CD4-positive, alpha-beta T cell treated with Interleukin-4 for 1 hour (primary cell): ENCODE results near the gene FOXO6.

Experiments used
- DNase-seq, 2 donors: peaks; one replicate each; pipeline ENCODE4 v3.0.0-alpha.2; 2020 to 2022

Gene FOXO6

DNA sequence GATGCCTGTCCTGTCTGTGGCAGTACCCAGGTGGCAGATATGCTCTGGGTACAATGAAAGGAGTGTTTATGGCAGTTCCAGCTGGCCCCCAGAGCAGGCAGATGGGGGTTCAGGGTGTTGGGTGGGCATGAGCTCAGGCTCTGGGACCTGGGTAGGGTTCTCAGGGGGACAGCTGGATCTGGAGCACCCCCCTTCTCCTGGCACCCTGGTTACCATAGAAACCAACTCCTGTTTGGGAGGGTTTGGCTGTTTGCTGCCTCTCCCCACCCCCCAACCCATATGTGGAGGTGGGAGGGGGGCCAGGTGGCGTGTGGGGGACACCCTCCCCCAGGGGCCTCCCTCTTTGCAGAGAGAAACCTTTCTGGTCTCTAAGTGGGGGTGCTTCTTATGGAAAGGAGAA is 7.1 kb downstream of the FOXO6 start:
- no peak for DNase-seq

DNA sequence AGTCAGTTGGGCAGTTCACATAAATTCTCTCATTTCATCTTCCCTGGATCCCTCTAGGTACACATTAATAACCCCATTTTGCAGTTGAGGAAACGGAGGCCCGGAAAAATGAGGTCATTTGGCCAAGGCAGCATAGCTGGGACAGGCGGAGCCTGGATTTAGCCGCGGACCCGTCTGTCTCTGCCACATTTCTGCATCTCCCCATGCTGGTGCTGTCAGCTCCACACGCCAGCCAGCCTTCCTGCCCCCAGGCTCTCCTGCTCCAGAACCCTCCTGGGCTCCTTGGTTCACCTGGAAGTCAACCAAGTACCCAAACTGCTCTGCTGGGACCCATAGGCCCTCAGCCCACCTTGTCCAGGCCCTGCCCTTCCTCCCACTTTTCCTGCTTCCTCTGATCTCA is 7.6 kb downstream of the FOXO6 start:
- no peak for DNase-seq

DNA sequence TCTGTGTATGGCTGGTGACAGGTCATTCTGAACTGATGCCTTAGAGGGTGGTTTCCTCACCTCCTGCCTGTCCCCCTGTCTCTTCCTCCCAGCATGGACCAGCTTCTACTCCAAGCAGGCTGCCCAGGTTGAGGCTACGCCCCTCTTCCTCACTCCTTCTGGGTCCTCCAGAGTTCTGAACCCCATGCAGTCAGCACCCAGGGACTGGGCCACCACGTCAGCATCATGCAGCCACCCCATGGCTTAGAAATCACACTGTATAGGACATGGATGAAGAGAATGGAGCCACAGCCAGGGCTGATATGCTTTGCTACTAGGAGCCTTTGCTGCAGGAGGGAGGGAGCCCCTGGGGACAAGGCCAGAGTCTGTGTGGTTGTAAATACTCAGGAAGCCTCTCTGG is 8.3 kb downstream of the FOXO6 start:
- DNase-seq = no peak

- no peak for DNase-seq
These were observed 9.0 kb downstream of the FOXO6 start for GRCh38 chr1:41370225-41370624.

DNA sequence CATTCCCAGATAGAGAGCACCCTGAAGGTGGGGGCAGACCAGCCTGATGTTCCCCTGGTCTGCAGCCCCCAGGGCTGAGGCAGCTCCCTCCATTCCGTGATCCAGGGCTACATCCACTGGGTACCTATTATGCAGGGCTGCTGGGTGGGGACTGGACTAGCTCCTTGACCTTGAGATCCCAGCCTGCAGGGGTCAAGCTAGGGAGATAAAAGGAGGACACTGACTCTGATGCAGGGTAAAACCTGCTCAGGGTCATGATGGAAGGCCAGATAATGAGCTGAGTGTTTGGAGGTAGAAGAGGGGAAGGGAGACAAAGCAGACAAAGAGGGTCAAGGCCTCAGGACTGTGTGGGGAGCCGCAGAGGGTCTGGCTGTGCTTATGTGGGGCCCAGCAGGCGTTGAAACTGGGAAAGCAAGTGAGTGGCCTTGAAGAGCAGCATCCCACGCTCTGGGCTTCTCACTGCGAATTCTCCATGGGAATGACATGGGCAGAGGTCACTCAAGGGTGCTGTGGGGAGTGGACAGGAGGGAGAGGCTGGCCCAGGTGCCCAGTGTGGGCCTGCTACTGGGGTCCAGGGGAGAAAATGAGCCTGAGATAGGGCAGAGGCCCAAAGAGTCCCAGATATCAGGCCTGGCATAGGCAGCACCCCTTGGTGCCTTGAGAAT is 9.7 kb downstream of the FOXO6 start:
- DNase-seq = no peak

GRCh38 chr1:41371630-41372599 is 10.7 kb downstream of the FOXO6 start:
- no peak for DNase-seq

DNA sequence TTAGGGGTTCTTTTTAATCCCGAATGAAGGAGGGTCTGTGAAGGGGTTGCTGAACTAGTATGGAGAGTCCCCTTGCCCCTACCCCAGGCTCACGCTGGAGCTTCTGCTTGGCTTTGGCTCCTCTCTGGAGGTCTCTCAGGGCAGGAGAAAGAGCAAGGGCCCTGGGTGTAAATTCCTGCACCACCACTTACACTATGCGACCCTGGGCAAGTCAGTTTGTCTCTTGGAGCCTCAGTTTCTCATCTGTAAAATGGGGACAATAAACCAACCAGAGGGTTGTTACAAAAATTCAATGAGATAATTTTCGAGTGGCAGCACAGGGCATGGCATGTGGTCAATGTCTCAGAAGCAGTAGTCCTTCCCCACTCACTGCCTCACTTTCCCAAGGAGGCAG is 11.4 kb downstream of the FOXO6 start:
- no peak for DNase-seq

DNA sequence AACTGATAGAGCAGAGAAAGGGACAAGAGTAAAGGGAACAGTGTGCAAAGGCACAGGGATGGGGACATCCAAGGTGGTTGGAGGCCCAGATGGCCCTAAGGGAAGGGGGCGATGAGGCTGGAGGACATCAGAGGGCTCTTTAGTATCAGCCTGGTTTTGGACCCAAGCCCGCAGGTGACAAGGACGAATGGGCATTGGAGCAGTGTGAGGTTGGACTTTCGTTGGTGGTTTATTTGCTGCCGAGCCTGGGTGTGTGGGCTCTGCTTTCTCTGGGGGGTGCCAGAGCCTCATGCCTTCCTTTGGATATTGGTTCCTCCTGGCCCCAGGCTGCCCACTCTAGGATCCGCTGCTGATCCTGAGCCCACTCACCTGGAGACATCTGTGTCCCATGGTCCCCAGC is 12.1 kb downstream of the FOXO6 start:
- DNase-seq = no peak

DNA sequence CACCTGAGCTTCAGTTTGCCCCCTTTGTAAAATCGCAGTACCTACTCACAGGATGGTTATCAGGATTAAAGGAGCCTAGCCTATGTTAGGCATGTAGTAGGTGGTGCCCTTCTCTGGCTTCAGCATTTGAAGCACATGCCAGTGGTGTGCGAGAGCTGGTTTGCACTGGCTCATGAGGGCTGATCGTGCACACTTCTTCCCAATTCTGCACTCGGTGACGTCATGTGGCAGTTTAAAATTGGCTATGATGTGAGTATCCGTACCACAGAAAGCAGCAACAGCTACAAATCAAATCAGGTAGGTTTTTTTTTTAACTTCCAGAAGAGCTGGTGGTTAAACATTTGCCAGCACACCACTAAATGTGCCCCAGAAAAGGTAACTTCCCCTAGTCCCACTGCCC is 13.5 kb downstream of the FOXO6 start:
- no peak for DNase-seq

DNA sequence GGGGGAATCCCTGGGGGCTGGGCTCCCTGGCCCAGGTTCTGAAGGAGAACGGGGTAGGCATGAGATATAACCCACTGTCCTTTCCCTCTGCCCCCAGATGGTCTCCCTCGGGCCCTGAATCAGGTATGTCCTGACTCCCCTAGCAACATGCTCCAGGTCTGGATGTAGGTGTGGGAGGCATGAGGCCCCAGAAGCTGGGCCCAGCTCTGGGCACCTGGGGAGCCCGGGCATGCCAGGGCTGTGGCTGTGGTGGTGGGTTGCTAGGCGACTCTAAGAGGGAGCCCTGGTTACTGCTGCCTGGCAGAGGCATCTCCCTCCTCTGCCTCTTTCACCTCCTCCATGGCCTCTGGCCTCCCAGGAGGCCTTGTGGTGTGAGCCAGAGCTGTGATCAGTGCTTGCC is 16.2 kb downstream of the FOXO6 start:
- no peak for DNase-seq

- DNase-seq = no peak
These were observed 17.0 kb downstream of the FOXO6 start for GRCh38 chr1:41378222-41378621.

- no peak for DNase-seq
These were observed 17.9 kb downstream of the FOXO6 start for GRCh38 chr1:41378999-41379737.

DNA sequence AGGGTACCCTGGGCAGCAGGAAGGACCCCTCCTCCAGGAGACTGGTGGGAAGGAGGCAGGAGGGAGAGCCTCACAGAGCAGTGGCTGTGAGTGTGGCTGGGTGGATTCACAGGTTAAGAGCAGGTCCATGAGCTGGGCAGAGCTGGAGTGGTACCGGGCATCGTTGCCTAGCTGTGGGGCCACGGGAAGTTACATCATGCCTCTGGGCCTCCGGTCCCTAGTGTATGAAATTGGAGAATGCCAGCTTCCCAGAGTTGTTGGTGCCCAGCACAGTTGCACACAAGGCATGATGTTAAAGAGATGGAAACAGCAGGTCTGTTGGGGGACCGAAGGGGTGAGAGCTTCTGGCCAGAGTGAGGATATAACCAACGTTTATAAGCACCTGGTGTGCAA is 18.5 kb downstream of the FOXO6 start:
- DNase-seq = no peak

DNA sequence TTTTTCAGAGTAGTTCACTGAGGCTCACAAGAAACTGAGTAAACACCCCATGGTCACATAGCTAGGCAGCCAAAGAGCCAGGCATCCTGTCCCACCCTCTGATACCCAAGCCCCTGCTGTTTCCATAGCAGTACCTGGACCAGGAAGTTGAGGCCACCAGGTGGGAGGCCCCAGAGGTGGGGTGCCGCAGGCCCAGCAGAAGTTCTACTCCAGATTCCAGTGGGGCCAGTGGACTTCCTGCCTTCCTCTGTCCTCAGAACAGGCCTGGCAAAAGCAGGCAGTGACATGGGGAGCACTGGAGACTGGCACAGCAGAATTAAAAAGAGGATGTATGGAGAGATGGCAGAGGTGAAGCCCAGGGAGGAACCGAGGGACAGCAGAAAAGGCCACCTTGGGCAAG is 19.0 kb downstream of the FOXO6 start:
- DNase-seq = no peak

DNA sequence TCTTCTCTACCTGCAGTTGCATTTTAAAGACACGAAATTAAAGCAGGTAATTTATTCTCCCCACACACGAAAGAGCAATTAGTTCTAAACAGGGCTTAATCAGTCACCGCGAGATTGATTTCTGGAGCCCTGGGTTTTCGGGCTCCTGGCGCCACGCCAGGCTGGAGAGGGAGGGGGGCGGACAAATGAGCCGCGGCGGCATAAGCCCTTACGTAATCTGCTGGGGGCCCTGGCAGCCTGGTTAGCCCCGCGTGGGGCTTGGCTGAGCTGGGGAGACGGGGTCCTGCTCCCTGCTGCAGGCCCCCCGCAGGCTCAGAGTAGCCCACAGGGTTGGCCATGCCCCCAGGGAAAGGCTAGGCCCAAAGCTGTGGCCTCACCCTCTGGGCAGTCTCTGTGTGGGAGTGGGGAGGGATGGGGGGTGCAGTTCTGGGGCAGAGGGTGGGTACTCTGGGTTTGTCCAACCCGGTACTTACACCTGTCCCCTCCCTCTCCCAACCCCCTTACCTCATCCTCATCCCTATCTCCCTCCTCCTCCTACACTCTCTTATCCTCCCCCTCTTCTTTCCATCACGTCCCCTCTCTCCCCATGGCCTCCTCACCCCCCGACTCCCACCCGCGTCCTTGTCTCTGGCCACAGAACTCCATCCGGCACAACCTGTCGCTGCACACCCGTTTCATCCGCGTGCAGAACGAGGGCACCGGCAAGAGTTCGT is 19.9 kb downstream of the FOXO6 start:
- DNase-seq = no peak

DNA sequence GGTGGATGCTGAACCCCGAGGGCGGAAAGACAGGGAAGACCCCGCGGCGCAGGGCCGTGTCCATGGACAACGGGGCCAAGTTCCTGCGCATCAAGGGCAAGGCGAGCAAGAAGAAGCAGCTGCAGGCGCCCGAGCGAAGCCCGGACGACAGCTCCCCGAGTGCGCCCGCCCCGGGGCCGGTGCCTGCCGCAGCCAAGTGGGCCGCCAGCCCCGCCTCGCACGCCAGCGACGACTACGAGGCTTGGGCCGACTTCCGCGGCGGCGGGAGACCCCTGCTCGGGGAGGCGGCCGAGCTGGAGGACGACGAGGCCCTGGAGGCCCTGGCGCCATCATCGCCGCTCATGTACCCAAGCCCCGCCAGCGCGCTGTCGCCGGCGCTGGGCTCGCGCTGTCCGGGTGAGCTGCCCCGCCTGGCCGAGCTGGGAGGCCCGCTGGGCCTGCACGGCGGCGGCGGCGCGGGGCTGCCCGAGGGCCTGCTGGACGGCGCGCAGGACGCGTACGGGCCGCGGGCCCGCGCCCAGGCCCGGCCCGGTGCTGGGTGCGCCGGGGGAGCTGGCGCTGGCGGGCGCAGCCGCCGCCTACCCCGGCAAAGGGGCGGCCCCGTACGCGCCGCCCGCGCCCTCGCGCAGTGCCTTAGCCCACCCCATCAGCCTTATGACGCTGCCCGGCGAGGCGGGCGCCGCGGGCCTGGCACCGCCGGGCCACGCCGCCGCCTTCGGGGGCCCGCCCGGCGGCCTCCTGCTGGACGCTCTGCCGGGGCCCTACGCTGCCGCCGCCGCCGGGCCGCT is 20.7 kb downstream of the FOXO6 start:
- peak in 1 of 2 donors; percentile 38 for DNase-seq

- no peak for DNase-seq
These were observed 21.4 kb downstream of the FOXO6 start for GRCh38 chr1:41382480-41383090.

DNA sequence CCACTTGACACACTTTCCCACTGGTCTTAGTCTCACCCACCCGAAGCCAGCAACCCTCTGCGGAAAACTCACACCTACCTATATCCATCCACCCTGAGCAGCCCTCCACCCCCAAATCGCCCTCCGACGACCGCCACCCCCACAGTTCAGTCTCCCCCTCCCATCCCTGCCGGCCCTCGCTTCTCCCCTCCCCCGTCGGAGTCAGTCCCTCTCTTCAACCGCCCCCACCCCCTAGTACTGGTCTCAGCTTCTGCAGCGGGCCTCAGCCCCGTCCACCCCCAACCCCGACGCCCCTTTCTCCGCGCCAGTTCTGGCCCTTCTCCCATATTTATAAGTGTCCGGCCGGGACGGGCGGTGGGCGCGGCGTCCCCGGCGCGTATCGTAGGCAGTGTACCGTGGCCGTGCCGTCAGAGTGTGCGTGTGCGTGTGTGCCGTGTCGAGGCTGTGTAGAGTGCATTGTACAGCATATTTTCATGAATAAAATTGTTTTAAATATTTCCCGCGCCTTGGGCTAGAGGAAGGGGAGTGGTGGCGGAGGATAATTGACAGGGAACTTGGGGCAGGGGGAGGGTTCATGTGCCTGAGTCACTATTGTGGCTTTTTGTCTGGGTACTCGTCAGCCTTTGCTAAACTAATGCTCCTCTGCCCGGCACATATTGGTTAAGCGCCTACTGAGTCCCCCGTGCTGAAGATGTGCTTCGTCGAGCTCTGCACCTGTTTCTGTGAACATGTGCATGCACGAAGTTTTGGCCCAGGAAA is 22.0 kb downstream of the FOXO6 start:
- peak; percentile 30 to 48 for DNase-seq

DNA sequence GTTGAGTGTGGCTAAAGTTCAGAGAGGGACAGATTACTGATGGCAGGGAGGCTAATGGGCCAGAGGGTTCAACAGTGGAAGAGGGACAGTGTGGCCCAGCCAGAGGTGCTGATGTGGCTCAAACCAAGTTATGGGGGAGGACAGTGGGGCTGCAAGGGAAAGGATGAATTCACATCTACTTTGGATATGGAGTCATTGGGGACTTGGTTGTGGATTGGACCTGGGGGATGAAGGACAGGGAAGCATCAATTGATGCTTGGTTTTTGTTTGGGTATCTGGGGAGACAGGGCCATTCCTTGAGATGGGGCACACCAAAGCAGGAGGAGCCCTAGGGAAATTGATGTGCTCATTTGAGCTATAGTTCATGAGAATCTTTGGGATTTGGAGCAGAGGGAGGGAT is 23.3 kb downstream of the FOXO6 start:
- no peak for DNase-seq

DNA sequence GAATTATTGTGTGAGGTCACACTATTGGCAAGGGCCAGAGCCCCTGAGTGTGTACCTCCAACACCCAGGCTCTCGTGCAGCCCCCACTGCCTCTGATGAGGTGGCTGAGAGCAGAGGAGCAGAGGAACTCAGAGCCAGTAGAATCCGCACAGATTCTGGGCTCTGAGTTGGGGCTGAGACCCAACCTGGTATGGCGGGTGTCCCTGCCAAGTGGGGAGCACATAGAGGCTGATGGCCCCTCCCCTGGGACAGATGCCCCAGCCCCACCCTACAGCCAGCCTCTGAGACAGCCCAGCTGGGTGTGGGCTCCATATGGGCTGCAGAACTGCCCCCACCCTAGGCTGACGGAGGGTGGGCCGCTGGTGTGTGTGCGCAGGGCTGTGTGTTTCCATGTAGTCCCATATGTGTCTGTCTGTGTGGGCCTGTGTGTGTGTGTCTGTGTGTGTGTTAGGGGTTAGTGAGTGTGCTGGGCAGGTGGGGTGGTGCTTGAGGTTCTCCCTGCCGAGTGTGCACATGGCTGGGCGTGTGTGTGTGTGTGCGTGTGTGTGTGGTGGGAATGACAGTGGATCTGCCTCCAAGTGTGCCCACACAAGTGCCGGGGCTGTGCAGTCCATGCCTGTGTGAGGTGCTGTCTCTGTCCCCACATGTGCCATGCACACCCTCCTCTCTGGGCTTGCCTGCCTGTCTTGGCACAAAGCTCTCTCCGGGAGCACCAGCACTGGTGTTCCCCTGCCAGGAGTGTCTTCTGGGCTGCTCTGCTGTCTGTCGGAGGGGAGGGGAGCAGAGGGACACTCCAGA is 24.4 kb downstream of the FOXO6 start:
- no peak for DNase-seq
